GM23248 (cell line): ENCODE results near the gene UTS2R.

Experiments
- EZH2 ChIP-seq: fragments of 200-600 bp; sonication (generic); IDR thresholded peaks from 2 replicates; pipeline ENCODE4 v1.6.1; 2018; ENCODE audit warnings: antibody characterized with exemption, mild to moderate bottlenecking; ENCODE audit not compliant: insufficient read depth, poor library complexity, severe bottlenecking
- EZH2phosphoT487 ChIP-seq: fragments of 200-600 bp; sonication (generic); IDR thresholded peaks from 2 replicates; pipeline ENCODE4 v1.6.1; 2018; ENCODE audit warnings: antibody characterized with exemption, moderate library complexity, mild to moderate bottlenecking, low read depth; ENCODE audit not compliant: insufficient read depth

DNA sequence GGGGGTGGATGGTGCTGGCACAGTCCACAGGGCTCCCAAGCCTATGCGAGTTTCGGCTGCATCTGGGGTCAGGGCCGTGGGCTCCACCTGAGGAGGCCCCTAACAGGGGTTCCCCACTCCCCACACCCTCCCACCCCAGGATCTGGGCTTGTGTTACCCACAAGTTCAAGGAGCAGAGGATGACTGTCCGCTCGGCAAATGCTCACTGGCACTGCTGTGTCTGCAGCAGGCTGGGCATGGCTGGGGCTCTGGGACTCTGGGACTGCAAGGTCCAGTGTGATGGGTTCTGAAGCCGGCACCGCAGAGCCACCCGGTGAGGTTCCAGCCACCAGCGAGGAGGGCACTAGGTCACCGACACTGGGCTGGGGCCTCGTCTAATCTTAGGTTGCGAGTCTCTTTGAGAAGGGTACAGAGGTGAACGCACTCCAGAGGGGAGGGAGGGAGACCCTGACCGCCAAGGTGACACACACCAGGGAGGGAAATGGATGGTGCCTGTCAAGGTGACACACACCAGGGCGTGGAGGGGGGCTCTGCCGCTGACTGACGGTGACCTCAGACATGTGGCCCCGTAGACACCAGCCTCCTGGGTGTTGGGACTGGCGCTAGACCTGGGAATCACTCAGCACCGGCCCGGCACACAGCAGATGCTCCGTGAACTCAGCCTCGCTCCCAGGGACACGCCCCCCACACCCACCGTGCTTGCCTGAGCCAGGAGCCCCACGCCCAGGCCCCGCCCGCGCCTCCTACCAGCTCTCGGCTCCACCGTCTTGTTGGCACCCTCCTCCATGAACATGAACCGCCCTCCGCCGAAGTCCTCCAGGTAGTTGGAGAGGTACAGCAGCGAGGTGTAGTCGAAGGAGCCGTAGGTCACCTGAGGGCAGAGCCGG, 26.1 kb downstream of the UTS2R start:
- TF ChIP-seq EZH2phosphoT487 (no peak), EZH2 (no peak)
